Stimulated activated CD4-positive, alpha-beta T cell treated with anti-CD3 and anti-CD28 coated beads, TNF-alpha, amount 100 ng/mL, for 4 hours (primary cell): ENCODE data around the gene TRIM49C.
"Not testable (repeated sequence)": the region's sequence is repeated elsewhere in the genome, so short reads cannot be mapped to it uniquely, and the experiment has no call there.

Experiments
- DNase-seq, 3 experiments: peaks; one replicate each; pipeline ENCODE4 v3.0.0-alpha.2; 2020; ENCODE audit warnings: low read depth in 3 of 3

Gene TRIM49C

GRCh38 chr11:90030806-90031205 lies at the start of gene TRIM49C:
Gene TRIM49C, plus strand, starts transcription at chr11:90031106. Its CDS starts 4,106 bp downstream, at chr11:90035212.
- DNase-seq: not testable (repeated sequence)

GRCh38 chr11:90024184-90024583 lies 6.7 kb upstream of the TRIM49C start:
- DNase-seq: not testable (repeated sequence)

- DNase-seq: not testable (repeated sequence)
Measured at GRCh38 chr11:90051591-90052209, 20.8 kb downstream of the TRIM49C start.

GRCh38 chr11:90052311-90052710 lies 21.4 kb downstream of the TRIM49C start:
- not testable (repeated sequence) for DNase-seq

GRCh38 chr11:90053545-90053944 lies 22.6 kb downstream of the TRIM49C start:
- not testable (repeated sequence) for DNase-seq

- not testable (repeated sequence) for DNase-seq
Measured at GRCh38 chr11:90085650-90086049, 54.7 kb downstream of the TRIM49C start, which contains the start of gene UBTFL1. Gene UBTFL1, plus strand, starts transcription at chr11:90085950. Its CDS starts 0 bp downstream, at chr11:90085950.

- not testable (repeated sequence) for DNase-seq
Measured at GRCh38 chr11:90088731-90089130, 57.8 kb downstream of the TRIM49C start.
